Natural killer cell treated with Interleukin-12 subunit alpha and Interleukin-12 subunit beta and Interleukin-15 and Interleukin-18, amount 100 ng/mL, for 72 hours (primary cell): ENCODE results near the gene OR1S1. TPM values are rescaled to one million over a fixed set of nuclear protein-coding genes. Genes with fewer than 3 reads are reported as not detected.
"Not testable (repeated sequence)": the region's sequence is repeated elsewhere in the genome, so short reads cannot be mapped to it uniquely, and the experiment has no call there.

Source experiments
- ATAC-seq, 2 donors: fragments of 150-1000 bp; cut with Tn5 transposase in 1 of 2; sonication (Bioruptor Pico), chemical (Tn5 transposase) in 1 of 2; 2 replicates each; pipeline ENCODE4 v1.10.0; 2021
- DNase-seq: peaks from one replicate; pipeline ENCODE4 v3.0.0; 2022; ENCODE audit warnings: low spot score
- H3K27ac Mint-ChIP-seq, 2 donors: 1 replicate in 1 of 2; 2 replicates in 1 of 2; pipeline ENCODE4 v1.8.0; 2022; ENCODE audit warnings: mixed read lengths in 2 of 2, mild to moderate bottlenecking in 1 of 2, moderate library complexity in 1 of 2
- H3K27me3 Mint-ChIP-seq, 2 donors: 1 replicate in 1 of 2; 2 replicates in 1 of 2; pipeline ENCODE4 v1.8.0; 2022; ENCODE audit warnings: mixed read lengths in 2 of 2
- H3K36me3 Mint-ChIP-seq: one replicate; pipeline ENCODE4 v1.8.0; 2022; ENCODE audit warnings: mixed read lengths
- H3K4me1 Mint-ChIP-seq, 2 donors: 1 replicate in 1 of 2; 2 replicates in 1 of 2; pipeline ENCODE4 v1.8.0; 2022; ENCODE audit warnings: low read depth in 2 of 2, mixed read lengths in 2 of 2, mild to moderate bottlenecking in 1 of 2
- H3K4me3 Mint-ChIP-seq: one replicate; pipeline ENCODE4 v1.8.0; 2022; ENCODE audit warnings: mixed read lengths
- H3K9me3 Mint-ChIP-seq: 2 replicates; pipeline ENCODE4 v1.8.0; 2022; ENCODE audit warnings: mixed read lengths
- total RNA-seq, 2 donors: library from RNA; stranded (reverse); gene quantifications; one replicate each; pipeline ENCODE4 v1.2.3, GENCODE V29; 2022

Gene OR1S1
- not detected for total RNA-seq

- not testable (repeated sequence) for H3K27ac Mint-ChIP-seq, H3K4me3 Mint-ChIP-seq, ATAC-seq, H3K36me3 Mint-ChIP-seq, DNase-seq, H3K9me3 Mint-ChIP-seq, H3K4me1 Mint-ChIP-seq
- peaks cover 10 to 25% of the 10 kb centered on the region in 2 donors for H3K27me3 Mint-ChIP-seq
These were observed at the start of gene OR1S1 for GRCh38 chr11:58212420-58212819. Gene OR1S1, plus strand, starts transcription at chr11:58212720.

- Mint-ChIP-seq H3K4me1 (no peaks in the 10 kb centered on the region), H3K27ac (no peak overlapping the region), H3K27me3 (peaks cover 0 to under 1% of the 10 kb centered on the region in 2 donors), H3K4me3 (no peak overlapping the region), H3K9me3 (no peaks in the 10 kb centered on the region), H3K36me3 (no peaks in the 10 kb centered on the region)
- DNase-seq (no peak), ATAC-seq (no peak)
These were observed 48.1 kb upstream of the OR1S1 start for GRCh38 chr11:58164389-58164788.

GRCh38 chr11:58164990-58165389 lies 47.5 kb upstream of the OR1S1 start:
- Mint-ChIP-seq H3K27me3 (peaks cover 0 to 7% of the 10 kb centered on the region in 2 donors), H3K4me3 (no peak overlapping the region), H3K27ac (no peak overlapping the region), H3K4me1 (no peaks in the 10 kb centered on the region), H3K36me3 (no peaks in the 10 kb centered on the region), H3K9me3 (no peaks in the 10 kb centered on the region)
- ATAC-seq (no peak), DNase-seq (no peak)

- ATAC-seq (no peak), DNase-seq (no peak)
- Mint-ChIP-seq H3K27ac (no peak overlapping the region), H3K36me3 (no peaks in the 10 kb centered on the region), H3K4me3 (no peak overlapping the region), H3K4me1 (no peaks in the 10 kb centered on the region), H3K9me3 (no peaks in the 10 kb centered on the region), H3K27me3 (peaks cover 0 to 9% of the 10 kb centered on the region in 2 donors)
These were observed 46.9 kb upstream of the OR1S1 start for GRCh38 chr11:58165504-58166106.

GRCh38 chr11:58177409-58178054 lies 35.0 kb upstream of the OR1S1 start:
- no peak overlapping the region for H3K4me3 Mint-ChIP-seq
- H3K9me3 Mint-ChIP-seq = peaks cover 5% of the 10 kb centered on the region
- H3K27me3 Mint-ChIP-seq = peaks cover 4 to 40% of the 10 kb centered on the region in 2 donors
- H3K36me3 Mint-ChIP-seq = no peaks in the 10 kb centered on the region
- H3K4me1 Mint-ChIP-seq = no peaks in the 10 kb centered on the region
- DNase-seq (no peak), ATAC-seq (no peak)
- no peak overlapping the region for H3K27ac Mint-ChIP-seq

GRCh38 chr11:58178444-58178843 lies 34.1 kb upstream of the OR1S1 start:
- ATAC-seq (no peak), DNase-seq (no peak)
- Mint-ChIP-seq H3K9me3 (peaks cover 5% of the 10 kb centered on the region), H3K36me3 (no peaks in the 10 kb centered on the region), H3K27ac (no peak overlapping the region), H3K4me1 (no peaks in the 10 kb centered on the region), H3K4me3 (no peak overlapping the region), H3K27me3 (peaks cover 4 to 41% of the 10 kb centered on the region in 2 donors)

- no peak overlapping the region for H3K4me3 Mint-ChIP-seq
- DNase-seq = no peak
- peaks cover 4 to 41% of the 10 kb centered on the region in 2 donors for H3K27me3 Mint-ChIP-seq
- ATAC-seq = no peak
- H3K4me1 Mint-ChIP-seq = no peaks in the 10 kb centered on the region
- H3K9me3 Mint-ChIP-seq = peaks cover 5% of the 10 kb centered on the region
- no peaks in the 10 kb centered on the region for H3K36me3 Mint-ChIP-seq
- H3K27ac Mint-ChIP-seq = no peak overlapping the region
These were observed 32.9 kb upstream of the OR1S1 start for GRCh38 chr11:58179648-58180047.

- ATAC-seq = no peak
- peaks cover 0 to 26% of the 10 kb centered on the region in 2 donors for H3K27me3 Mint-ChIP-seq
- no peak overlapping the region for H3K4me3 Mint-ChIP-seq
- H3K36me3 Mint-ChIP-seq = no peaks in the 10 kb centered on the region
- H3K27ac Mint-ChIP-seq = no peak overlapping the region
- no peaks in the 10 kb centered on the region for H3K9me3 Mint-ChIP-seq
- H3K4me1 Mint-ChIP-seq = no peaks in the 10 kb centered on the region
- no peak for DNase-seq
These were observed 25.6 kb upstream of the OR1S1 start for GRCh38 chr11:58186938-58187337.

- H3K36me3 Mint-ChIP-seq = no peaks in the 10 kb centered on the region
- DNase-seq = no peak
- peaks cover 0 to 19% of the 10 kb centered on the region in 2 donors for H3K27me3 Mint-ChIP-seq
- no peak within 1 kb of the TSS for H3K27ac Mint-ChIP-seq
- no peak for ATAC-seq
- H3K4me3 Mint-ChIP-seq = no peak within 1 kb of the TSS
- no peaks in the 10 kb centered on the region for H3K9me3 Mint-ChIP-seq
- H3K4me1 Mint-ChIP-seq = no peaks in the 10 kb centered on the region
These were observed 23.8 kb upstream of the OR1S1 start, which contains the start of gene OR9Q2 for GRCh38 chr11:58188770-58189169. Gene OR9Q2, plus strand, starts transcription at chr11:58189070. Its CDS starts 1,421 bp downstream, at chr11:58190491.

- Mint-ChIP-seq H3K4me1 (no peaks in the 10 kb centered on the region), H3K9me3 (no peaks in the 10 kb centered on the region), H3K4me3 (no peak overlapping the region), H3K36me3 (no peaks in the 10 kb centered on the region), H3K27me3 (peaks cover 0 to 12% of the 10 kb centered on the region in 2 donors), H3K27ac (no peak overlapping the region)
- DNase-seq (no peak), ATAC-seq (no peak)
These were observed 20.3 kb upstream of the OR1S1 start for GRCh38 chr11:58192229-58192628.

- Mint-ChIP-seq H3K36me3 (no peaks in the 10 kb centered on the region), H3K9me3 (no peaks in the 10 kb centered on the region), H3K27me3 (peaks cover 0 to 12% of the 10 kb centered on the region in 2 donors), H3K4me1 (no peaks in the 10 kb centered on the region), H3K27ac (no peak overlapping the region), H3K4me3 (no peak overlapping the region)
- DNase-seq (no peak), ATAC-seq (no peak)
These were observed 19.1 kb upstream of the OR1S1 start for GRCh38 chr11:58193391-58193790.

GRCh38 chr11:58195939-58196338 lies 16.6 kb upstream of the OR1S1 start:
- H3K36me3 Mint-ChIP-seq = peaks cover 4% of the 10 kb centered on the region
- no peaks in the 10 kb centered on the region for H3K4me1 Mint-ChIP-seq
- peaks cover 0 to 14% of the 10 kb centered on the region in 2 donors for H3K27me3 Mint-ChIP-seq
- no peak overlapping the region for H3K27ac Mint-ChIP-seq
- DNase-seq = no peak
- no peak overlapping the region for H3K4me3 Mint-ChIP-seq
- no peak for ATAC-seq
- no peaks in the 10 kb centered on the region for H3K9me3 Mint-ChIP-seq

- peaks cover 4% of the 10 kb centered on the region for H3K36me3 Mint-ChIP-seq
- H3K27ac Mint-ChIP-seq = no peak overlapping the region
- H3K27me3 Mint-ChIP-seq = peaks cover 2 to 25% of the 10 kb centered on the region in 2 donors
- H3K4me1 Mint-ChIP-seq = no peaks in the 10 kb centered on the region
- no peak overlapping the region for H3K4me3 Mint-ChIP-seq
- DNase-seq = no peak
- H3K9me3 Mint-ChIP-seq = peaks cover 7% of the 10 kb centered on the region
- ATAC-seq = no peak
These were observed 13.2 kb upstream of the OR1S1 start for GRCh38 chr11:58199271-58199670.

- Mint-ChIP-seq H3K27ac (no peak within 1 kb of the TSS), H3K4me1 (no peaks in the 10 kb centered on the region), H3K9me3 (peaks cover 7% of the 10 kb centered on the region), H3K27me3 (peaks cover 2 to 30% of the 10 kb centered on the region in 2 donors), H3K36me3 (peaks cover 1% of the 10 kb centered on the region), H3K4me3 (no peak within 1 kb of the TSS)
- ATAC-seq (no peak), DNase-seq (no peak)
These were observed 8.5 kb upstream of the OR1S1 start, which contains the start of gene OR1S2 for GRCh38 chr11:58204042-58204441. Gene OR1S2, minus strand, starts transcription at chr11:58204142. Its CDS starts 0 bp downstream, at chr11:58204142.
